Stomach (tissue), 9 donors: Measurements from ENCODE around the gene TREML1. TPM values are rescaled to one million over a fixed set of nuclear protein-coding genes. Genes with fewer than 3 reads are reported as not detected.
A peak's percentile ranks its signal among the peaks of the same experiment; 100 is the strongest.

Experiments
- DNase-seq, 2 donors: peaks; one replicate each; pipeline versions ENCODE4 v3.0.0 to v3.0.0-alpha.2; 2013 to 2019
- H3K27ac ChIP-seq, 5 donors: fragments of 200-600 bp in 4 of 5; sonication (generic) in 4 of 5; one replicate each; pipeline ENCODE4 v1.5.1; 2013 to 2019; ENCODE audit warnings: mild to moderate bottlenecking in 1 of 5, moderate library complexity in 1 of 5
- H3K27me3 ChIP-seq, 3 donors: fragments of 200-600 bp; sonication (generic); one replicate each; pipeline ENCODE4 v1.5.1; 2017 to 2019; ENCODE audit warnings: mixed run types in 1 of 3
- H3K36me3 ChIP-seq, 4 donors: fragments of 200-600 bp; sonication (generic); 1 replicate in 3 of 4; 2 replicates in 1 of 4; pipeline ENCODE4 v1.5.1; 2016 to 2019
- H3K4me1 ChIP-seq, 4 donors: fragments of 200-600 bp; sonication (generic); one replicate each; pipeline ENCODE4 v1.5.1; 2016 to 2019
- H3K4me3 ChIP-seq, 4 donors: fragments of 200-600 bp; sonication (generic) in 3 of 4; one replicate each; pipeline ENCODE4 v1.5.1; 2016 to 2019; ENCODE audit warnings: mild to moderate bottlenecking in 1 of 4
- H3K9me3 ChIP-seq, 4 donors: fragments of 200-600 bp; sonication (generic); one replicate each; pipeline ENCODE4 v1.5.1; 2016 to 2019
- EP300 ChIP-seq: sonication (generic); formaldehyde crosslinking; IDR thresholded peaks from one replicate; pipeline ENCODE4 v1.6.1; 2017; ENCODE audit warnings: antibody characterized with exemption
- POLR2A ChIP-seq, 4 donors: fragments of 450-650 bp; IDR thresholded peaks; one replicate each; pipeline ENCODE4 v1.6.1; 2016; ENCODE audit warnings: antibody characterized with exemption in 4 of 4, control low read depth in 2 of 4, mild to moderate bottlenecking in 1 of 4, moderate library complexity in 1 of 4
- POLR2AphosphoS5 ChIP-seq, 3 donors: sonication (generic); formaldehyde crosslinking; IDR thresholded peaks; one replicate each; pipeline ENCODE4 v1.6.1; 2016; ENCODE audit warnings: antibody characterized with exemption in 3 of 3
- WGBS, 5 donors: extraction: QIAGEN DNeasy Blood & Tissue Kit in 3 of 5; methylation state at CpG; one replicate each; pipeline versions ENCODE4 v1.1.5 to v1.1.7; 2013 to 2018; 5-methylcytosine and 5-hydroxymethylcytosine counted together
- intact Hi-C: fragments of 100-400 bp; cut with DNase I; formaldehyde crosslinking; loops from one replicate; pipeline ENCODE4 v1.15.1; 2023; ENCODE audit warnings: low total_unique reads
- polyA plus RNA-seq, 3 donors: library from polyadenylated mRNA; stranded (reverse); fragments of 200-250 nt; gene quantifications; one replicate each; pipeline ENCODE4 v1.2.3, GENCODE V29; 2013
- total RNA-seq, 5 donors: library from RNA; depleted of rRNA; stranded (reverse); fragments of >200 nt; gene quantifications; one replicate each; pipeline versions ENCODE4 v1.1.0 to v1.2.3, GENCODE V29; 2014 to 2016
- TF ChIP-seq, protein P1 (sequence below), 7 experiments: fragments of 450-650 bp in 4 of 7; fragments of 200-600 bp in 3 of 7; sonication (generic) in 3 of 7; IDR thresholded peaks; one replicate each; pipeline ENCODE4 v1.5.1; 2016 to 2019; ENCODE audit warnings: antibody characterized with exemption in 7 of 7, control low read depth in 2 of 7, mild to moderate bottlenecking in 1 of 7
- donor health status: healthy with polysubstance abuse.
- donor health status: Bipolar disorder and iron deficiency.
- donor health status: healthy.

TREML1 gene
- total and polyA plus RNA-seq, 8 donors = not detected

DNA sequence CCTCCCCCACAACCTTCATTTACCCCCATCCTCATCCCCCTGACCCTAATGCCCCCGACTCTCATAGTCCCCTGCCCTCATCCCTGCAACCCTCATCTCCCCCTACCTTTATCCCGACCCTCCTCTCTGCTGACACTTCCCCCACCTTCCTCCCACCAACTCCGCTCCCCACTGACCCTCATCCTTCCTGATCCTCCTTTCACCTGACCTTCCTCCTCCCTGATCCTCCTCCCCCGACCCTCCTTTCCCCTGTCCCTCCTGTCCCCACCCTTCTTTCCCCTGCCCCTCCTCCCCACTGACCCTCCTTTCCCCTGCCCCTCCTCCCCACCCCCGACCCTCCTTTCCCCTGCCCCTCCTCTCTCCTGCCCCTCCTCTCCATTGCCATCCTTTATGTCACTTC, 39.7 kb upstream of the TREML1 start:
- H3K4me3 ChIP-seq = no peak overlapping the region
- H3K27ac ChIP-seq = no peak overlapping the region
- TF ChIP-seq EP300 (no peak), POLR2A (IDR thresholded peaks at IDR 0.05) (no peak), POLR2AphosphoS5 (IDR thresholded peaks at IDR 0.05) (no peak)
- TF ChIP-seq, protein P1, sequence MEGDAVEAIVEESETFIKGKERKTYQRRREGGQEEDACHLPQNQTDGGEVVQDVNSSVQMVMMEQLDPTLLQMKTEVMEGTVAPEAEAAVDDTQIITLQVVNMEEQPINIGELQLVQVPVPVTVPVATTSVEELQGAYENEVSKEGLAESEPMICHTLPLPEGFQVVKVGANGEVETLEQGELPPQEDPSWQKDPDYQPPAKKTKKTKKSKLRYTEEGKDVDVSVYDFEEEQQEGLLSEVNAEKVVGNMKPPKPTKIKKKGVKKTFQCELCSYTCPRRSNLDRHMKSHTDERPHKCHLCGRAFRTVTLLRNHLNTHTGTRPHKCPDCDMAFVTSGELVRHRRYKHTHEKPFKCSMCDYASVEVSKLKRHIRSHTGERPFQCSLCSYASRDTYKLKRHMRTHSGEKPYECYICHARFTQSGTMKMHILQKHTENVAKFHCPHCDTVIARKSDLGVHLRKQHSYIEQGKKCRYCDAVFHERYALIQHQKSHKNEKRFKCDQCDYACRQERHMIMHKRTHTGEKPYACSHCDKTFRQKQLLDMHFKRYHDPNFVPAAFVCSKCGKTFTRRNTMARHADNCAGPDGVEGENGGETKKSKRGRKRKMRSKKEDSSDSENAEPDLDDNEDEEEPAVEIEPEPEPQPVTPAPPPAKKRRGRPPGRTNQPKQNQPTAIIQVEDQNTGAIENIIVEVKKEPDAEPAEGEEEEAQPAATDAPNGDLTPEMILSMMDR (IDR thresholded peaks at IDR 0.05) = no peak
- no peak for DNase-seq
- 49 to 59% (median 53%) methylated on average over 4 to 5 of the region's 5 CpGs for WGBS, 5 donors
- intact Hi-C loops = no loop called here
- no peaks in the 10 kb centered on the region for H3K4me1 ChIP-seq
- peaks cover 0 to 41% (median 0%) of the 10 kb centered on the region in 3 donors for H3K27me3 ChIP-seq
- H3K9me3 ChIP-seq = peaks cover 0 to 13% (median 12%) of the 10 kb centered on the region in 4 donors
- H3K36me3 ChIP-seq = no peaks in the 10 kb centered on the region

DNA sequence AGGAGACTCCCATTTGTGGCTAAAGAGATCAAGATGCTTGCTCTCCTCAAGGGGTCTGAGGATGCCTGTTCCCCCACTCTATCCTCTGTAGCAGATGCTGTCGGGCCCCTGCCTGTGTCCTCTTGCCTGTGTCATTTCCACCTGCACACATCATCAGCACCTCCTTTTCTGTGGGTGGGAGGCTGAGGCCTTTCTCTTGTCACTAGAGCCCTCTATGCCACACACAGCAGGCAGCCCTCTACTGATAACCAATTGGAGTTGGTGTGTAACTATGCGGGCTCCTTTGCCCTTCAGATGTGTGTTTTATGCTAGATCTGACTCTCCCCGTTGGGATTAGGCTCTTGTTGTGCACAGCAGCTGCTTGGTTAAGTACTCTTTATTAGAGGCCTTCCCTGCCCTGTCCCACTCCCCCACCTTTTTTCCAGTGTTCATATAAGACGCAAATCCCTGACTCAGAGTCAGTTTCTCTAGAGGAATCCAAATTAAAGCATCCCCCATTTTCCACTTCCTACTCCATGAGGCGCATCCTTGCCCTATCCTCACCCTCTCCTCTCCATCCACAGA, 39.1 kb upstream of the TREML1 start:
- whole genome bisulfite sequencing, 5 donors = 68 to 74% (median 72%) methylated on average over 5 of the region's 5 CpGs
- TF ChIP-seq, protein P1 (IDR thresholded peaks at IDR 0.05) = no peak
- TF ChIP-seq EP300 (no peak), POLR2A (IDR thresholded peaks at IDR 0.05) (no peak), POLR2AphosphoS5 (IDR thresholded peaks at IDR 0.05) (no peak)
- H3K4me3 ChIP-seq = no peak overlapping the region
- intact Hi-C loops = no loop called here
- no peaks in the 10 kb centered on the region for H3K4me1 ChIP-seq
- peaks cover 0 to 13% (median 12%) of the 10 kb centered on the region in 4 donors for H3K9me3 ChIP-seq
- H3K36me3 ChIP-seq = no peaks in the 10 kb centered on the region
- H3K27me3 ChIP-seq = peaks cover 0 to 41% (median 0%) of the 10 kb centered on the region in 3 donors
- no peak for DNase-seq
- no peak overlapping the region for H3K27ac ChIP-seq

DNA sequence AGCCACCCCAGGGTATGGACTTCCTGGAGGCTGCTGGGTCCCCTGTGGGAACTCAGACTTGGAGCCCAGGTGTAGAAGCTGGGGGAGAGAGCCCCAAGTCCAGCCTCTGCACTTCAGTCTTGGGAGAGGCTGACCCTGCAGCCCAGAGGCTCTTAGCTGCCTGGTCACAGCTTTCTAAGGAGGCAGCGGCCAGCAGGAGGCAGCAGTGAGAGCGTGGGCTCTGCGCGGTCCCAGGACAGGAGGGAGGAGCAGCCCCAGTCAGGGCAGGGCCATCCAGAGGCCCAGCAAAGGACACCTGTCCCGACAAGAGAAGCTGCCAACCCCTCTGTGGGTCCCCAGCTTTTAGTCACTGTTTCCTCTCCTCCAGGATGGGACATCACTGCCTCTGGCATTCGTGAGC, 37.4 kb upstream of the TREML1 start:
- H3K36me3 ChIP-seq = no peaks in the 10 kb centered on the region
- peak in 1 of 2 donors; percentile 64 for DNase-seq
- H3K27me3 ChIP-seq = peaks cover 0 to 36% (median 0%) of the 10 kb centered on the region in 3 donors
- no peak overlapping the region for H3K27ac ChIP-seq
- TF ChIP-seq, protein P1 (IDR thresholded peaks at IDR 0.05) = no peak
- TF ChIP-seq POLR2AphosphoS5 (IDR thresholded peaks at IDR 0.05) (no peak), EP300 (no peak), POLR2A (IDR thresholded peaks at IDR 0.05) (no peak)
- no peaks in the 10 kb centered on the region for H3K4me1 ChIP-seq
- intact Hi-C loops = no loop called here
- WGBS, 5 donors = 14 to 25% (median 23%) methylated on average over 2 to 6 of the region's 6 CpGs
- H3K4me3 ChIP-seq = no peak overlapping the region
- H3K9me3 ChIP-seq = peaks cover 0 to 13% (median 12%) of the 10 kb centered on the region in 4 donors

DNA sequence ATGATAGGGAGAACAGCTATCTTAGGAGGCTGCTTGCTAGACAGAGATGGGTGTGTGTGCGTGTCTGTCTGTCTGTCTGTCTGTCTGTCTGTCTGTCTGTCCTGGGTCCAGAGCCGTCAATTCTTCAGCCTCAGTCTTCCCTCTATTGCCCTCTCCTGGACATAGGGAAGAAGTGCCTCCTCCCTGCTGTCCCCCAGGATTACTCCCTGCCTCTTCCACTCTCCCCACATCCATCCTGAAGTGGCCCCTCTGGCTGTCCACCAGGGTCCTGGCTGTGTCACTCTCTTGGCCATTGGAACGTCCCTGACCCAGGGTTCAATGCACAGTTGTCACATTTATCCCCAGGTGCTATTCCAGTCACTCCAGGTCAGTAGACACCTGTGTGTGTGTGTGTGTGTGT, 36.6 kb upstream of the TREML1 start:
- WGBS, 5 donors = 79 to 87% (median 82%) methylated on average over 3 of the region's 3 CpGs
- Histone ChIP-seq H3K36me3 (no peaks in the 10 kb centered on the region), H3K9me3 (peaks cover 0 to 13% (median 12%) of the 10 kb centered on the region in 4 donors), H3K4me1 (no peaks in the 10 kb centered on the region), H3K4me3 (no peak overlapping the region), H3K27me3 (peaks cover 0 to 36% (median 0%) of the 10 kb centered on the region in 3 donors), H3K27ac (no peak overlapping the region)
- intact Hi-C loops = no loop called here
- TF ChIP-seq POLR2A (IDR thresholded peaks at IDR 0.05) (no peak), POLR2AphosphoS5 (IDR thresholded peaks at IDR 0.05) (no peak), EP300 (no peak)
- TF ChIP-seq, protein P1 (IDR thresholded peaks at IDR 0.05) = no peak
- no peak for DNase-seq
